Cardiac fibroblast (primary cell): Measurements from ENCODE around the gene EYS.

ENCODE experiments used
- DNase-seq, 2 donors: peaks; one replicate each; pipeline versions ENCODE4 v3.0.0 to v3.0.0-alpha.2; 2010; ENCODE audit warnings: low read depth in 2 of 2
- H3K4me3 ChIP-seq, 2 donors: replicated peaks in 1 of 2; 1 replicate in 1 of 2; 2 replicates in 1 of 2; pipeline ENCODE4 v1.5.1; 2011; ENCODE audit warnings: low read depth in 2 of 2, low read length in 2 of 2, mild to moderate bottlenecking in 2 of 2, moderate library complexity in 1 of 2
- CTCF ChIP-seq: IDR thresholded peaks from one replicate; pipeline ENCODE4 v1.5.1; 2011; ENCODE audit warnings: low read depth, mild to moderate bottlenecking, low read length, inconsistent platforms

EYS gene

GRCh38 chr6:63999613-64000012 is 1707.4 kb downstream of the EYS start:
- no peak for TF ChIP-seq CTCF
- DNase-seq = no peak

GRCh38 chr6:63998991-63999390 is 1708.0 kb downstream of the EYS start:
- no peak overlapping the region for H3K4me3 ChIP-seq
- no peak for DNase-seq
- TF ChIP-seq CTCF = no peak

More at GRCh38 chr6:63999613-64000012, 1707.4 kb downstream of the EYS start:
- H3K4me3 ChIP-seq = no peak overlapping the region

GRCh38 chr6:63997734-63998133 is 1709.3 kb downstream of the EYS start:
- TF ChIP-seq CTCF = no peak
- no peak overlapping the region for H3K4me3 ChIP-seq
- DNase-seq = no peak

GRCh38 chr6:63997221-63997620 is 1709.8 kb downstream of the EYS start:
- no peak overlapping the region for H3K4me3 ChIP-seq
- TF ChIP-seq CTCF = no peak

GRCh38 chr6:63985223-63985622 is 1721.8 kb downstream of the EYS start:
- no peak overlapping the region for H3K4me3 ChIP-seq
- DNase-seq = no peak
- TF ChIP-seq CTCF = no peak

More at GRCh38 chr6:63997221-63997620, 1709.8 kb downstream of the EYS start:
- DNase-seq = no peak

GRCh38 chr6:63975699-63976098 is 1731.3 kb downstream of the EYS start:
- H3K4me3 ChIP-seq = no peak overlapping the region
- TF ChIP-seq CTCF = no peak
- peak in 1 of 2 donors; percentile 2 for DNase-seq

- TF ChIP-seq CTCF = no peak
- H3K4me3 ChIP-seq = no peak overlapping the region
- DNase-seq = no peak
Measured at GRCh38 chr6:63968650-63969049, 1738.4 kb downstream of the EYS start.
